GM21390 (cell line): ENCODE measurements around the gene ATG2B.
"Not testable (repeated sequence)": the region's sequence is repeated elsewhere in the genome, so short reads cannot be mapped to it uniquely, and the experiment has no call there.

Experiments used
- ATAC-seq: cut with Tn5 transposase; IDR thresholded peaks from one replicate; pipeline ENCODE4 v1.9.1; 2021; ENCODE audit not compliant: unreplicated experiment

The ATG2B gene

GRCh38 chr14:96254687-96255086 lies 108.5 kb downstream of the ATG2B start:
- no peak for ATAC-seq

- ATAC-seq, result no peak
These were observed 110.1 kb downstream of the ATG2B start for GRCh38 chr14:96252999-96253539.

GRCh38 chr14:96252323-96252998 lies 110.7 kb downstream of the ATG2B start:
- ATAC-seq, result no peak

DNA sequence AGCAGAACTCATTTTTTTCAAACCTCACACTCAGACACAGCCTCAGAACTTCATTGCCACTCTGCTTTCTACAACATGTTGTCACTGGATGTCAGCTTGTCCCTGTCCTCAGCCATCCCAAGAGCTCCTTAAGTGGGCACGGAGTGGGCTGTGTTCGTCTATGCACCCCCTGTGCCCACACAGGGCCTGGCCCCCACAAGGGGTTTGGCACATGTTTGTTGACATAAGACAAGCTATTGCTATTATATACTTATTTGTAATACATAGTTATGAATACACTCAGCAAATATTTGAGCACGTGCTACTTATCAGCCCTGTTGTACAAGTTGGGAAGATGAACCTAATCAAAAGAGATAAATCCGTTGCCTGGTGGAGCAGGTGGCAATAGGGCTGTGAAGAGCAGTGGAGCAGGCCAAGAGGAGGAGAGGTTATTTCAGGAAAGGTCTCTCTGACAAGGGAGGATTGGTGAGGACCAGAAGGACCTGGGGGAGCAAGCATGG lies 111.4 kb downstream of the ATG2B start:
- ATAC-seq, result no peak

GRCh38 chr14:96250485-96250884 lies 112.7 kb downstream of the ATG2B start:
- no peak for ATAC-seq

GRCh38 chr14:96249029-96249428 lies 114.1 kb downstream of the ATG2B start:
- ATAC-seq, result no peak

- ATAC-seq, result no peak
These were observed 116.1 kb downstream of the ATG2B start for GRCh38 chr14:96247031-96247430.

DNA sequence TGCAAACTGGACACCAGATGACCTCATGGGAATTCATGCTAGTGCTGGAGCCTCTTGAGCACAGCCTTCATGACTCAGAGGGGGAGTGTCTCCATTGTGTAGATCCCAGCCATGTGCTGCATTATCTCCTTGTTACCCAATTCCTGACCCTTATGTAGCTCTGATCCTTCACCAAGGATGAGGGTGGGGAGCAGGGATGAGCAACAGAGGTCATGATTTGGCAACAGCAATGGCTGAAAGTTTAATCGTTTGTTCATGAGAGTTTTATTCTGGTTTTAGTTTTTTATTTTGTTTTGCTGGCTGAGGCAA lies 116.6 kb downstream of the ATG2B start:
- ATAC-seq, result no peak

DNA sequence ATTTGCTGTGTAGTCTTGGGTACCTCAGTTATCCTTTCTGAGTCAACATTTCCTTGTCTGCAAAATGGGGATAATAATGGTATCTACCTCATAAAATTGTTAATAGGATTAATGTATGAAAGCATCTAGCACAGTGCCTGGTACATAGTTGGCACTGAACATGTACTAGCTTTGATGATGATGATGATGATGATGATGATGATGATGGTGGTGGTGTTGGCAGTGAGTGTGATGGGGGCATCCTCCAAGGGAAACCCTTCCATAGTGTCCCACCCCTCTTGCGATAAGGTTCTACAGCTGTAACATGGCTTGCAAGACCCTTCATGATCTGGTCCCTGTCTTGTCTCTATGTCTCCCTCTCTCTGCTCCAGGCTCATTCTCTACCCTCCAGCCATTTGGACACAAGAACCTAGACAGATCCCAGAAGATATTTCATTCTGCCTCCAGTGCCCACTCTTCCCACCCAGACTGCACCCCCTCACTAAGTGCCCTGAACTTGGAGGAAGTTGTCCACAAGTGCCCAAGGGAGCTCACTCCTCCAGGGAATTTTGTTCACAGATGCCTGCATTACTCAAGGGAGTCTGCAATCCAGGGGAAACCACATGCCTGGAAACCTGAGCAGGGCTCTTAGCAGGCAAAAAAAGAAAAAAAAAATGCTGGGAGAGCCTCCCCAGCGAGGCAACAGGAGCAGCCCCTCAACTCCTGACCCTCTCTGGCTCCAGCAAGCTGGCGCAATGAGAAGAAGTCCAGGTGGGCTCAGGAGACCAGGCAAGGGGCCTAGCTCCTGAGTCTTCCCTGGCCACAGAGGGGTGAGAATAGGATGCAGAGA lies 117.2 kb downstream of the ATG2B start:
- no peak for ATAC-seq

DNA sequence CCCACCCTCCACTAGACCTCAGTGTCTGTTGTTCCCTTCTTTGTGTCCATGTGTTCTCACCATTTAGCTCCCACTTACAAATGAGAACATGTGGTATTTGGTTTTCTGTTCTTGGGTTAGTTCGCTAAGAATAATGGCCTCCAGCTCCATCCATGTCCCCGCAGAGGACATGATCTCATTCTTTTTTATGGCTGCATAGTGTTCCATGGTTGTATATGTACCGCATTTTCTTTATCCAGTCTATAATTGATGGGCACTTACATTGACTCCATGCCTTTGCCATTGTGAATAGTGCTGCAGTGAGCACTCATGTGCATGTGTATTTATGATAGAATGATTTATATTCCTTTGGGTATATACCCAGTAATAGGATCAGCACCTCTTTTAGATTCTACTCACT lies 118.1 kb downstream of the ATG2B start:
- not testable (repeated sequence) for ATAC-seq

- no peak for ATAC-seq
These were observed 119.4 kb downstream of the ATG2B start for GRCh38 chr14:96243785-96244184.

GRCh38 chr14:96242126-96242525 lies 121.0 kb downstream of the ATG2B start:
- ATAC-seq, result no peak

GRCh38 chr14:96240641-96241040 lies 122.5 kb downstream of the ATG2B start:
- no peak for ATAC-seq

GRCh38 chr14:96239711-96240141 lies 123.4 kb downstream of the ATG2B start:
- ATAC-seq, result no peak

DNA sequence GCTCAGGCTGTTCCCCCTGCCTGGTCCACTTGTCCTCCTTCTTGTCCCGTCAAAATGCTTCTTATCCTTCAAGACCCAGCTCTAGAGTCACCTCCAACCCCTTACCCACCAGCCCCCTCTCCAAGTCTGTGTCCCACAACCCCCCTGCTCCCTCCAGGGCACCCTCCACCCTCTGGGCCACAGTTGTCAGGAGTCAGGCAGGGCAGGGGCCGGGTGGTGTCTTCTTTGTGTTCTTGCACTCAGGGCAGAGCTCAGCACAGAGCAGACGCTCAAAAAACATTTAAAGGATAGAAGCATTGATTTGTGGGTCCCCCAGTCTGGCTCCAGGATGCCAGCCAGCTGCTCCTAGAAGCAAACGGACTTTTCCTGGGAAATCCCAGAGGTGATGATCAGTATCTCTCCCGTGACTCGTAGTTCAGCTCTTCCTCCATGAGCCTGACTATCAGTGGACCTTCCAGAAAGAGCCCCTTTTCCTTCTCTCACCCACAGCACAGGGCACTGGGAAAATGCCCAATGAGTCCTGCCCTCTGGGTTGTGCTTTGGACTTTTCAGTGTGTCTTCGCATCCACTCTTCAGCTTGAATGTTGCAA lies 124.4 kb downstream of the ATG2B start:
- no peak for ATAC-seq

DNA sequence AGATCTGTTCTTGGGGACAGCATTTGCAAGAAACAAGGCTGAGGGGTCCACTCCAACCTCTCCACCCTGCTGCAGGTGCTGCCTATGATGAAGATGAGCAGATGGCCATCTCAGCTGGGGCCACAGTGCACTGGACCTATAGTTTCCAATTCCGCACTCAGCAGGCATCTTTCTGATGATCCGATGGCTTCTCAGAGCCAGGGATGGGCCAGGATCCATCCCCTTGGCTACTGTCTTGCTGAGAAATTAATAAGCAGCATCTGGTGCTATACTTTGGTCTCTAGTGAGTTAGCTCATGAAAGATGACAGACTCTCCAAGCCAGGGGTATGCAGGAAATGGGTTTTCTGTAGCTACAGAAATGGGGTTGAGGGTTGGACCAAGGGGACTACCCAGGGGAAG lies 125.5 kb downstream of the ATG2B start:
- no peak for ATAC-seq

DNA sequence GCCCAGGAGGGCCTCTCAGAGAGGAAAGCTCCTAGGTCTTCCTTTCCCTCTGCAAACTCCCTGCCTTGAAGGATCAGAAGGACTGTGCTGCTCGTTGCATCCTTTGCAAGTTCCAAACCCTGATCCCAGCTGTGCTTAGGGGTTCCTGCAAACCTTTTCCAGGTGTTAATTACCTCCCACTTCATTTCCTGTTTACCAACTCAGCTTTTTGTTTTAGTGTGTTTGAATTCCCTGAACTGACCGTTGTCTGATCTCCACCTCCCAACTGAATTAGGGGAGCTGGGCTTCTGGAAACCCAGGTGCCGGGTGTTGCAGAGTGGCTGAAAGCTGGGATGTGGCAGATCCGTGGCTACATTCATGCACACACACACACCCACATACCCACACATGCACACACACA lies 127.7 kb downstream of the ATG2B start:
- ATAC-seq, result no peak

- no peak for ATAC-seq
These were observed 129.5 kb downstream of the ATG2B start for GRCh38 chr14:96233661-96234060.

GRCh38 chr14:96232506-96232905 lies 130.6 kb downstream of the ATG2B start:
- ATAC-seq, result no peak

DNA sequence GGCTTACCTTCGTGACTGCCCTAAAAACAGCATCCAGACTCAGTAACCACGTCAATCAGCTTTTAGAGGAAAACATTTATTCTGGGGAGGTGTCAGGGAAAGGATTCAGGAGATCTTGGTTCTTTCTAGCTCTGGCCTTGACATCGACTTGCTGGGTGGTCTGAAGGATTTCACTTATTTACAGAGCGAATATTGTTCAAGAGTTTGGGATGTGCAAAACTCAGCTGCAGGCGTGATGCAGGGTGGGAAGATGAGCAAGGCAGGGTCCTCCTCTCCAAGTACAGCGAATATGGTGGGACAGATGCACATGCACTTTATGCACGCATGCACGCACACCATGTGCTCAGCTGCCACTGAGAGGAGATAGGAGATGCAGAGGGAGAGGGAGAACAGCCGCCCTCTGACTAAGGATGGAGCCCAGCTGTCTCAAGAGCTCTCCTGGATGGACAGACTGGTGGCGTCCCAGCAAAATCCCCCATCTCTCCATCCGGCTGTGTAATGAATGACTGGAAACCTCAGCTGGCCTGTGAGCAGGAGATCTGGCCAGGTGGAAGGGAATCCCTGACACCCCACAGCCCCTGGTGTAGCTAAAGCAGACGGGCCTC lies 131.5 kb downstream of the ATG2B start:
- no peak for ATAC-seq

DNA sequence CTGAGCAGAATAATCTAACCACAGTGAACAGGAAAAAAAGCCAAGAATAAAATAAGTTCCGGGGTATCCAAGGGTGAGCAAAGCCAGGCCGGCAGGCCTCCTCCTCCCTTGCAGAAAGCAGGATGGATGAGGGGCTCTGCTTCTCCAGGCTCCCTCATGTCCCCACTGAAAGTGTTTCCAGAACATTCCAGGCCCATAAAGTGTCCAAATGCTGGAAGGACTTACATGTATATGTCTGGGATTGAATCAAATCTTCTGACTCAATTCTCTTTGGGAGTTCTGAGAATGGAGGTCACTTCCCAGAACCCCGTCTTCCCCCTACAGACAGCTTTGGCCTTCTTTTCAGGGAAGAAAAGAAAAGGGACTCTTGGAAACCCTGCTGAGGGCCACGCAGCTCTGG lies 132.1 kb downstream of the ATG2B start:
- no peak for ATAC-seq
